Measurements from ENCODE around the gene CFB.

- TF ChIP-seq POLR2A (IDR thresholded peaks at IDR 0.05): no peak
- TF ChIP-seq, protein P1, sequence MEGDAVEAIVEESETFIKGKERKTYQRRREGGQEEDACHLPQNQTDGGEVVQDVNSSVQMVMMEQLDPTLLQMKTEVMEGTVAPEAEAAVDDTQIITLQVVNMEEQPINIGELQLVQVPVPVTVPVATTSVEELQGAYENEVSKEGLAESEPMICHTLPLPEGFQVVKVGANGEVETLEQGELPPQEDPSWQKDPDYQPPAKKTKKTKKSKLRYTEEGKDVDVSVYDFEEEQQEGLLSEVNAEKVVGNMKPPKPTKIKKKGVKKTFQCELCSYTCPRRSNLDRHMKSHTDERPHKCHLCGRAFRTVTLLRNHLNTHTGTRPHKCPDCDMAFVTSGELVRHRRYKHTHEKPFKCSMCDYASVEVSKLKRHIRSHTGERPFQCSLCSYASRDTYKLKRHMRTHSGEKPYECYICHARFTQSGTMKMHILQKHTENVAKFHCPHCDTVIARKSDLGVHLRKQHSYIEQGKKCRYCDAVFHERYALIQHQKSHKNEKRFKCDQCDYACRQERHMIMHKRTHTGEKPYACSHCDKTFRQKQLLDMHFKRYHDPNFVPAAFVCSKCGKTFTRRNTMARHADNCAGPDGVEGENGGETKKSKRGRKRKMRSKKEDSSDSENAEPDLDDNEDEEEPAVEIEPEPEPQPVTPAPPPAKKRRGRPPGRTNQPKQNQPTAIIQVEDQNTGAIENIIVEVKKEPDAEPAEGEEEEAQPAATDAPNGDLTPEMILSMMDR (IDR thresholded peaks at IDR 0.05): peak; percentile 39 to 62
These were observed 6.4 kb downstream of the CFB start for GRCh38 chr6:31952140-31952805.

All from suprapubic skin (tissue), 3 donors.